ENCODE results near the gene SLC12A2. TPM values are rescaled to one million over a fixed set of nuclear protein-coding genes. Genes with fewer than 3 reads are reported as not detected.

Gene SLC12A2
- polyA plus RNA-seq, 4 donors: 1.4 to 103 (median 41.6) TPM

DNA sequence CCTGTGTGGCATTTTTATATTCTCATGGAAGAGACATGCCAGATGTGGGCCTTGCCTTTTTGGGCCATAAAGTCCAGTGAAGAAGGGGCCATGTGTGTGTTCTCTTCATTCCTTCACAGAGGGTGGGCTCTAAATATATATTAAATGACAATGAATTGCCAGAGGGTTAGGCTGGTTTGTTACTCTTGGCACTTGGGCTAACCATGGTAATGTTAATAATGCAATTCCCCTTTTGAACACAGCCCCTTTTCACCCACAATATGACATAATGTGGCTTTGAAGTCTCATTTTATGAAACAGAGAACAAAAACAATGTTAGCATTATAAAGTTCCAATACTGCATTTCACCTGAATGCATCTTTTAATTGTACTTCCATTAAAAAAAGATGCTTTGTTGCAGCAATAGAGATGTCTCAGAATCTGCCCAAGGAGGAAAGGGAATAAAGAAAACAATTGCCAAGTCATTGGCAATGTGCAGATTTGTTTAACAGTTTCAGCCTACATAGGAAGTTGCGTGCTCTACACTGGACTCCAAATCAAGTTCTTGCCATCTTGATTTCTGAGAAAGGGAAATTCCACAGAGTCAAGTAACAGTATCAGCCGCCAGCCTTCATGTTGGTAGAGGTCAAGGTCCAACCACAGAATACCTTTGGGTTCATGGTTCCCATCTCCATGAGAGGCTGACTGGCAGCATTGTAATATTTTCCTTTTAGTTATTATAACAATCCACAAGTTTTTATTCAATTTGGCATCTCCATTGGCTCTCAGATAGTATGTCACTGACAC, 141.9 kb downstream of the SLC12A2 start:
- WGBS, 3 donors: 71 to 90% (median 73%) methylated on average over 2 of the region's 2 CpGs
- FAIRE-seq (no peak), DNase-seq (no peak)
- no peak overlapping the region for H3K27ac ChIP-seq (ENCODE audit: low read depth in 1 of 3, low read length in 2 of 3)
- no peaks in the 10 kb centered on the region for H3K36me3 ChIP-seq (ENCODE audit: control insufficient read depth in 3 of 3, insufficient read depth in 2 of 3, low read depth in 1 of 3, low read length in 3 of 3)
- no peaks in the 10 kb centered on the region for H3K9me3 ChIP-seq (ENCODE audit: control insufficient read depth in 2 of 2, insufficient read depth in 1 of 2, low read depth in 1 of 2, low read length in 1 of 2)
- no peaks in the 10 kb centered on the region for H3K4me1 ChIP-seq (ENCODE audit: control insufficient read depth in 3 of 3, insufficient read depth in 2 of 3, low read depth in 1 of 3, low read length in 2 of 3)
- no peak overlapping the region for H3K4me3 ChIP-seq (ENCODE audit: low read depth in 1 of 3, low read length in 3 of 3)
- no peaks in the 10 kb centered on the region for H3K27me3 ChIP-seq (ENCODE audit: control insufficient read depth in 3 of 3, insufficient read depth in 3 of 3, low read length in 3 of 3)

GRCh38 chr5:128228008-128228407, 144.4 kb downstream of the SLC12A2 start:
- no peaks in the 10 kb centered on the region for H3K36me3 ChIP-seq (ENCODE audit: control insufficient read depth in 3 of 3, insufficient read depth in 2 of 3, low read depth in 1 of 3, low read length in 3 of 3)
- no peaks in the 10 kb centered on the region for H3K9me3 ChIP-seq (ENCODE audit: control insufficient read depth in 2 of 2, insufficient read depth in 1 of 2, low read depth in 1 of 2, low read length in 1 of 2)
- no peak overlapping the region for H3K4me3 ChIP-seq (ENCODE audit: low read depth in 1 of 3, low read length in 3 of 3)
- WGBS, 3 donors: 63 to 65% (median 64%) methylated on average over 3 of the region's 3 CpGs
- no peaks in the 10 kb centered on the region for H3K4me1 ChIP-seq (ENCODE audit: control insufficient read depth in 3 of 3, insufficient read depth in 2 of 3, low read depth in 1 of 3, low read length in 2 of 3)
- no peak overlapping the region for H3K27ac ChIP-seq (ENCODE audit: low read depth in 1 of 3, low read length in 2 of 3)
- FAIRE-seq (no peak), DNase-seq (no peak)
- H3K27me3 ChIP-seq (ENCODE audit: control insufficient read depth in 3 of 3, insufficient read depth in 3 of 3, low read length in 3 of 3): no peaks in the 10 kb centered on the region

- no peaks in the 10 kb centered on the region for H3K27me3 ChIP-seq (ENCODE audit: control insufficient read depth in 3 of 3, insufficient read depth in 3 of 3, low read length in 3 of 3)
- no peak overlapping the region for H3K4me3 ChIP-seq (ENCODE audit: low read depth in 1 of 3, low read length in 3 of 3)
- no peak overlapping the region for H3K27ac ChIP-seq (ENCODE audit: low read depth in 1 of 3, low read length in 2 of 3)
- no peaks in the 10 kb centered on the region for H3K36me3 ChIP-seq (ENCODE audit: control insufficient read depth in 3 of 3, insufficient read depth in 2 of 3, low read depth in 1 of 3, low read length in 3 of 3)
- H3K4me1 ChIP-seq (ENCODE audit: control insufficient read depth in 3 of 3, insufficient read depth in 2 of 3, low read depth in 1 of 3, low read length in 2 of 3): no peaks in the 10 kb centered on the region
- no peaks in the 10 kb centered on the region for H3K9me3 ChIP-seq (ENCODE audit: control insufficient read depth in 2 of 2, insufficient read depth in 1 of 2, low read depth in 1 of 2, low read length in 1 of 2)
- no peak for DNase-seq
- no peak for FAIRE-seq
- WGBS, 3 donors: 48 to 53% (median 49%) methylated on average over 3 of the region's 3 CpGs
These were observed 145.0 kb downstream of the SLC12A2 start for GRCh38 chr5:128228521-128228920.

GRCh38 chr5:128234928-128235641, 151.5 kb downstream of the SLC12A2 start:
- FAIRE-seq: no peak
- no peaks in the 10 kb centered on the region for H3K36me3 ChIP-seq (ENCODE audit: control insufficient read depth in 3 of 3, insufficient read depth in 2 of 3, low read depth in 1 of 3, low read length in 3 of 3)
- no peak for DNase-seq
- 85 to 90% (median 89%) methylated on average over 7 of the region's 7 CpGs for WGBS, 3 donors
- no peaks in the 10 kb centered on the region for H3K9me3 ChIP-seq (ENCODE audit: control insufficient read depth in 2 of 2, insufficient read depth in 1 of 2, low read depth in 1 of 2, low read length in 1 of 2)
- H3K27ac ChIP-seq (ENCODE audit: low read depth in 1 of 3, low read length in 2 of 3): no peak overlapping the region
- no peaks in the 10 kb centered on the region for H3K4me1 ChIP-seq (ENCODE audit: control insufficient read depth in 3 of 3, insufficient read depth in 2 of 3, low read depth in 1 of 3, low read length in 2 of 3)
- no peak overlapping the region for H3K4me3 ChIP-seq (ENCODE audit: low read depth in 1 of 3, low read length in 3 of 3)
- H3K27me3 ChIP-seq (ENCODE audit: control insufficient read depth in 3 of 3, insufficient read depth in 3 of 3, low read length in 3 of 3): peaks cover 0 to 3% (median 0%) of the 10 kb centered on the region in 3 donors

- DNase-seq: no peak
- H3K4me1 ChIP-seq (ENCODE audit: control insufficient read depth in 3 of 3, insufficient read depth in 2 of 3, low read depth in 1 of 3, low read length in 2 of 3): no peaks in the 10 kb centered on the region
- WGBS, 3 donors: 74 to 83% (median 77%) methylated on average over 7 of the region's 7 CpGs
- no peaks in the 10 kb centered on the region for H3K9me3 ChIP-seq (ENCODE audit: control insufficient read depth in 2 of 2, insufficient read depth in 1 of 2, low read depth in 1 of 2, low read length in 1 of 2)
- peaks cover 0 to 3% (median 0%) of the 10 kb centered on the region in 3 donors for H3K27me3 ChIP-seq (ENCODE audit: control insufficient read depth in 3 of 3, insufficient read depth in 3 of 3, low read length in 3 of 3)
- H3K4me3 ChIP-seq (ENCODE audit: low read depth in 1 of 3, low read length in 3 of 3): no peak overlapping the region
- no peak for FAIRE-seq
- H3K27ac ChIP-seq (ENCODE audit: low read depth in 1 of 3, low read length in 2 of 3): no peak overlapping the region
- H3K36me3 ChIP-seq (ENCODE audit: control insufficient read depth in 3 of 3, insufficient read depth in 2 of 3, low read depth in 1 of 3, low read length in 3 of 3): no peaks in the 10 kb centered on the region
These were observed 152.8 kb downstream of the SLC12A2 start for GRCh38 chr5:128236334-128236733.

GRCh38 chr5:128237000-128237399, 153.4 kb downstream of the SLC12A2 start:
- Histone ChIP-seq H3K27me3 (ENCODE audit: control insufficient read depth in 3 of 3, insufficient read depth in 3 of 3, low read length in 3 of 3) (peaks cover 0 to 3% (median 0%) of the 10 kb centered on the region in 3 donors), H3K9me3 (ENCODE audit: control insufficient read depth in 2 of 2, insufficient read depth in 1 of 2, low read depth in 1 of 2, low read length in 1 of 2) (no peaks in the 10 kb centered on the region), H3K27ac (ENCODE audit: low read depth in 1 of 3, low read length in 2 of 3) (no peak overlapping the region), H3K4me1 (ENCODE audit: control insufficient read depth in 3 of 3, insufficient read depth in 2 of 3, low read depth in 1 of 3, low read length in 2 of 3) (no peaks in the 10 kb centered on the region), H3K36me3 (ENCODE audit: control insufficient read depth in 3 of 3, insufficient read depth in 2 of 3, low read depth in 1 of 3, low read length in 3 of 3) (no peaks in the 10 kb centered on the region), H3K4me3 (ENCODE audit: low read depth in 1 of 3, low read length in 3 of 3) (no peak overlapping the region)
- 61 to 69% (median 68%) methylated on average over 2 of the region's 2 CpGs for WGBS, 3 donors
- FAIRE-seq: no peak
- no peak for DNase-seq

DNA sequence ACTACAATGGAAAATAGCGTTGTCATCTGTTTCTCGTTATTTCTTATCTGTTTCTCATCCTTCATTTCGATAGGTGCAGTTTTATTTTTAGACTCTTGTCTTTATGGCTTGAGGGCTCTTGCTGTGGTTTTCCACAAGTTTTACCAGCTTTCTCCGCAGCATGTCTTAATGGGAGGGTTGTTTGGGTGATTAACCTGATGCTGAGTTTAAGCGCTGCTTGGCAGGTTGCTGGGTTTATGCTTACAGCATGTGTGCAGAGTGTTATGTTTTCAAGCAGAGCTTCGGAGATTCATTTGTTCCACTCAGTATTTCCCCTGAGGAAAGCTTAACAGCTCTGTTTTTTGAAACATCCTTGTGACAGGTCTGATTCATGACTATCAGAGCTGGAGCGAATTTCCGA, 154.0 kb downstream of the SLC12A2 start:
- 74 to 86% (median 84%) methylated on average over 8 of the region's 8 CpGs for WGBS, 3 donors
- FAIRE-seq: no peak
- no peaks in the 10 kb centered on the region for H3K36me3 ChIP-seq (ENCODE audit: control insufficient read depth in 3 of 3, insufficient read depth in 2 of 3, low read depth in 1 of 3, low read length in 3 of 3)
- no peaks in the 10 kb centered on the region for H3K9me3 ChIP-seq (ENCODE audit: control insufficient read depth in 2 of 2, insufficient read depth in 1 of 2, low read depth in 1 of 2, low read length in 1 of 2)
- H3K27me3 ChIP-seq (ENCODE audit: control insufficient read depth in 3 of 3, insufficient read depth in 3 of 3, low read length in 3 of 3): peaks cover 0 to 3% (median 0%) of the 10 kb centered on the region in 3 donors
- no peak overlapping the region for H3K4me3 ChIP-seq (ENCODE audit: low read depth in 1 of 3, low read length in 3 of 3)
- no peaks in the 10 kb centered on the region for H3K4me1 ChIP-seq (ENCODE audit: control insufficient read depth in 3 of 3, insufficient read depth in 2 of 3, low read depth in 1 of 3, low read length in 2 of 3)
- H3K27ac ChIP-seq (ENCODE audit: low read depth in 1 of 3, low read length in 2 of 3): no peak overlapping the region
- DNase-seq: no peak
